Neuronal stem cell (in vitro differentiated cells): ENCODE results near the gene IL17C.
A peak's percentile ranks its signal among the peaks of the same experiment; 100 is the strongest.

Source experiments
- DNase-seq: peaks from one replicate; pipeline ENCODE4 v3.0.0-alpha.2; 2013; ENCODE audit warnings: low spot score
- H2AFZ ChIP-seq: one replicate; pipeline ENCODE4 v1.6.1; 2013; ENCODE audit warnings: mild to moderate bottlenecking, low read length, inconsistent platforms
- H2AK5ac ChIP-seq: 2 replicates; pipeline ENCODE4 v1.6.1; 2013; ENCODE audit warnings: low read depth, mild to moderate bottlenecking, inconsistent platforms, low read length, moderate library complexity, mixed read lengths
- H2BK120ac ChIP-seq: 2 replicates; pipeline ENCODE4 v1.6.1; 2013; ENCODE audit warnings: low read depth, mild to moderate bottlenecking, inconsistent platforms, low read length, moderate library complexity, mixed read lengths
- H2BK12ac ChIP-seq: one replicate; pipeline ENCODE4 v1.6.1; 2013; ENCODE audit warnings: low read length, inconsistent platforms
- H2BK15ac ChIP-seq: 2 replicates; pipeline ENCODE4 v1.6.1; 2013; ENCODE audit warnings: mild to moderate bottlenecking, low read length, inconsistent platforms, mixed read lengths
- H2BK5ac ChIP-seq: one replicate; pipeline ENCODE4 v1.6.1; 2013; ENCODE audit warnings: inconsistent platforms, mild to moderate bottlenecking, low read length, moderate library complexity
- H3K14ac ChIP-seq: one replicate; pipeline ENCODE4 v1.6.1; 2013; ENCODE audit warnings: low read length, inconsistent platforms
- H3K18ac ChIP-seq: 2 replicates; pipeline ENCODE4 v1.6.1; 2013; ENCODE audit warnings: low read length, inconsistent platforms
- H3K23ac ChIP-seq: 2 replicates; pipeline ENCODE4 v1.6.1; 2013; ENCODE audit warnings: low read depth, mild to moderate bottlenecking, mixed read lengths, low read length, inconsistent platforms; ENCODE audit not compliant: poor library complexity
- H3K27ac ChIP-seq: replicated peaks from 3 replicates; pipeline ENCODE4 v1.5.1; 2013; ENCODE audit warnings: low read length, inconsistent platforms
- H3K27me3 ChIP-seq, 3 experiments: 2 replicates each; pipeline ENCODE4 v1.6.1; 2013; ENCODE audit warnings: low read length in 3 of 3, mild to moderate bottlenecking in 2 of 3, inconsistent platforms in 1 of 3, low read depth in 1 of 3, mixed read lengths in 1 of 3, moderate library complexity in 1 of 3; ENCODE audit not compliant: control insufficient read depth in 3 of 3, insufficient read depth in 3 of 3
- H3K36me3 ChIP-seq, 2 donors: replicated peaks in 1 of 2; 2 replicates each; pipeline ENCODE4 v1.6.1; 2013; ENCODE audit warnings: low read length in 2 of 2; ENCODE audit not compliant: control insufficient read depth in 2 of 2, insufficient read depth in 2 of 2
- H3K4ac ChIP-seq: 2 replicates; pipeline ENCODE4 v1.6.1; 2013; ENCODE audit warnings: inconsistent platforms, mild to moderate bottlenecking, low read length, moderate library complexity
- H3K4me1 ChIP-seq, 2 donors: 1 replicate in 1 of 2; 2 replicates in 1 of 2; pipeline ENCODE4 v1.6.1; 2013; ENCODE audit warnings: low read length in 2 of 2, low read depth in 1 of 2; ENCODE audit not compliant: control insufficient read depth in 2 of 2, insufficient read depth in 1 of 2
- H3K4me2 ChIP-seq: one replicate; pipeline ENCODE4 v1.6.1; 2013; ENCODE audit warnings: mild to moderate bottlenecking, low read length, inconsistent platforms; ENCODE audit not compliant: insufficient read depth, poor library complexity, severe bottlenecking
- H3K4me3 ChIP-seq, 2 donors: 2 replicates each; pipeline ENCODE4 v1.5.1; 2013; ENCODE audit warnings: low read length in 2 of 2, mild to moderate bottlenecking in 2 of 2, inconsistent platforms in 1 of 2, moderate library complexity in 1 of 2
- H3K79me1 ChIP-seq: one replicate; pipeline ENCODE4 v1.6.1; 2013; ENCODE audit warnings: low read depth, mild to moderate bottlenecking, inconsistent platforms, low read length, moderate library complexity
- H3K9ac ChIP-seq: one replicate; pipeline ENCODE4 v1.6.1; 2013; ENCODE audit warnings: mild to moderate bottlenecking, low read depth, low read length, inconsistent platforms; ENCODE audit not compliant: poor library complexity
- H3K9me3 ChIP-seq, 2 donors: replicated peaks in 1 of 2; 2 replicates each; pipeline versions ENCODE3 to v1.6.1; 2013; ENCODE audit warnings: low read length in 2 of 2, mild to moderate bottlenecking in 2 of 2, inconsistent platforms in 1 of 2, low read depth in 1 of 2, mixed read lengths in 1 of 2, moderate library complexity in 1 of 2; ENCODE audit not compliant: control insufficient read depth in 2 of 2, insufficient read depth in 1 of 2
- H4K8ac ChIP-seq: one replicate; pipeline ENCODE4 v1.6.1; 2013; ENCODE audit warnings: low read depth, mild to moderate bottlenecking, inconsistent platforms, low read length, moderate library complexity
- H4K91ac ChIP-seq: one replicate; pipeline ENCODE4 v1.6.1; 2013; ENCODE audit warnings: low read length, low read depth, mild to moderate bottlenecking, inconsistent platforms; ENCODE audit not compliant: poor library complexity
- WGBS, 2 donors: extraction: QIAGEN DNeasy Blood & Tissue Kit; methylation state at CpG; one replicate each; pipeline ENCODE4 v1.1.7; 2013; ENCODE audit warnings: missing lambda C conversion rate in 2 of 2, mixed read lengths in 1 of 2; ENCODE audit not compliant: insufficient read length in 2 of 2, insufficient replicate concordance in 1 of 2; ENCODE audit errors: extremely low coverage in 2 of 2; 5-methylcytosine and 5-hydroxymethylcytosine counted together

IL17C gene

DNA sequence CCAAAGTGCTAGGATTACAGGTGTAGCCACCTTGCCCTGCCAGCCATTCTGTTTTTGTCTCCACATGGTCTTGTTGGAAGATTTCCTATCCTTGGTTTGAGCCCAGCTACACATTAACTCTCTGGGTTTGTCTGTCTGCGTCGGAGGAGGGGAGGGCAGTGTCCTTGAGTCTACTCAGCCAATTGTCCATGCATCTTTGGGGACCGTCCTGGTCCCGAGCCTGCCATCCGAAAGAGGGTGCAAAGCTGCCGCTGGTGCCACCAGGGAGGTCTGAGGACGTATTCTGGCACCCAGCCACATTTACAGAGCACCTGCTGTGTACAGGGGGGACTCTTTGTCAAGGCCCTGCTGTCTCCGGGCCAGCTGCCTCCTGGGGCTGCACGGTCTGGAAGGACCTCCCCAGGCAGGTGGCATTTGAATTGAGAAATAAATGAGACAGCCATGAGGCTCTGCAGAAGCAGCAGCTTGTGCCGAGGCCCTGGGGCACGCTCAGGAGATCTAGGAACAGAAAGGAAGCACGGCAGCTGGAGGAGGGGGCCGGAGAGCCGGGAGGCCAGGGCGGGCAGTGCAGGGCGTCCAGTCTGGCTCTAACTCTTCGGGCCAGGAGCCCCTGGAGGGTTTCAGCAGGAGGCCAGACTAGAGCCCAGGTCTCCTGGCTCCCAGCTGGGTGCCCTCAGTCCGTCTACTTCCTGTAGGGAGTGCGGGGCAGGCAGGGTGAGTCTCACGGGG is 11.0 kb downstream of the IL17C start:
- H3K4me1 ChIP-seq = peaks cover 16 to 25% of the 10 kb centered on the region in 2 donors
- H3K9me3 ChIP-seq = no peaks in the 10 kb centered on the region
- H3K27me3 ChIP-seq = no peaks in the 10 kb centered on the region
- H2AK5ac ChIP-seq = peak overlapping the region; percentile 90
- no peak overlapping the region for H4K91ac ChIP-seq
- H2BK5ac ChIP-seq = no peak overlapping the region
- H3K4ac ChIP-seq = no peak overlapping the region
- no peak overlapping the region for H4K8ac ChIP-seq
- peak overlapping the region; percentile 2 for H3K14ac ChIP-seq
- peak overlapping the region; percentile 99 for H3K9ac ChIP-seq
- H3K18ac ChIP-seq = peak overlapping the region; percentile 76
- H3K36me3 ChIP-seq = peaks cover 14 to 34% of the 10 kb centered on the region in 2 donors
- H2BK15ac ChIP-seq = peak overlapping the region; percentile 89
- H3K27ac ChIP-seq = no peak overlapping the region
- H2AFZ ChIP-seq = no peak overlapping the region
- no peak for DNase-seq
- peak overlapping the region; percentile 98 for H3K4me2 ChIP-seq
- H3K79me1 ChIP-seq = peaks cover 15% of the 10 kb centered on the region
- H2BK12ac ChIP-seq = no peak overlapping the region
- H2BK120ac ChIP-seq = no peak overlapping the region
- WGBS, 2 donors = no CpG with 5 or more reads among the region's 20 CpGs
- H3K23ac ChIP-seq = peak overlapping the region; percentile 91
- H3K4me3 ChIP-seq = no peak overlapping the region

DNA sequence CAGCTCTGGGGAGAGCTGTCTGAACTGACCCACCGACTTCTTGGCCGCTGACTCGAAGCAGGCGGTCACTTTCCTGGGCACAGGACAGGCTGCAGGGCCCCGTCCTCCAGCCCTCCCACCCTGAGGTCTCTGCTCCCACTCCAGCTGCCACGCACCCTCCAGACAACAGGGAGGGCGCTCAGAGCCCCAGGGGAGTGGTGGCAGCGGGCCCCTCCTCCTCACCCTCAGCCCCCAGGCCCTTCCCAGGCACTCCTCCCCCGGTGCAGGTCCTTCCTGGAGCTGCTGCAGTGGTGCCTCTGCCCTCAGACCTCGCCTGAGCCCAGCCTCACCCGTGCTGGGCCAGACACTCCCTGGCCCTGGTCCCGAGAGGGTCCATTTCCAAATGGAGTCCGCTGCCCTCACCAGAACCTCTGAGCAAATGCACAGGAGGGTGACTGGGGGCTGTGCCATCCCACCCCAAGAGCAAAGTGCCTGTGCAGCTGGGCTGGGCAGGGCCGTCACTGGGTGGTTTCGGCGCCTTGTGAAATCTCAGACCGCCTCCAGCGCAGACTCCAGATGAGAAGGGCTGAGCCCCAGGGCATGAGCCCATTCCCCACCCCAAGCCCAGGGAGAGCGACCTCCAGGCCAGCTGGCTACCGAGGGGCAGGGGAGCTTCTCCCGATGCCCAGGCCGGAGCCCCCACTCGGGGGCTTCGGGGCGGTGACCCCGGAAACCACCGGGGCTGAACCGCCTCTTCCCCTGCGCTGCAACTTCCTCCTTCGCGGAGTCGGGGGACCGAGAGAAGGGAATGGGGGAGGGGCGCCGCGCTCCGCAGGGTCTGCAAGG is 11.8 kb downstream of the IL17C start:
- no peak overlapping the region for H4K91ac ChIP-seq
- H3K4me3 ChIP-seq = peak overlapping the region; percentile 47 to 92
- H3K4me2 ChIP-seq = peak overlapping the region; percentile 98
- H3K36me3 ChIP-seq = peaks cover 21 to 42% of the 10 kb centered on the region in 2 donors
- DNase-seq = no peak
- no peak overlapping the region for H3K27ac ChIP-seq
- peak overlapping the region; percentile 98 for H3K18ac ChIP-seq
- no peaks in the 10 kb centered on the region for H3K27me3 ChIP-seq
- H3K14ac ChIP-seq = peak overlapping the region; percentile 96
- peaks cover 16 to 21% of the 10 kb centered on the region in 2 donors for H3K4me1 ChIP-seq
- H3K23ac ChIP-seq = peak overlapping the region; percentile 99
- peak overlapping the region; percentile 89 for H2BK15ac ChIP-seq
- H3K9ac ChIP-seq = peak overlapping the region; percentile 99
- no peak overlapping the region for H4K8ac ChIP-seq
- H2BK120ac ChIP-seq = peak overlapping the region; percentile 72
- no peaks in the 10 kb centered on the region for H3K9me3 ChIP-seq
- H2AK5ac ChIP-seq = peak overlapping the region; percentile 90
- peak overlapping the region; percentile 75 for H2BK5ac ChIP-seq
- peak overlapping the region; percentile 41 for H2BK12ac ChIP-seq
- H3K4ac ChIP-seq = peak overlapping the region; percentile 53
- WGBS, 2 donors = no CpG with 5 or more reads among the region's 37 CpGs
- H2AFZ ChIP-seq = peak overlapping the region; percentile 68
- H3K79me1 ChIP-seq = peaks cover 18% of the 10 kb centered on the region

DNA sequence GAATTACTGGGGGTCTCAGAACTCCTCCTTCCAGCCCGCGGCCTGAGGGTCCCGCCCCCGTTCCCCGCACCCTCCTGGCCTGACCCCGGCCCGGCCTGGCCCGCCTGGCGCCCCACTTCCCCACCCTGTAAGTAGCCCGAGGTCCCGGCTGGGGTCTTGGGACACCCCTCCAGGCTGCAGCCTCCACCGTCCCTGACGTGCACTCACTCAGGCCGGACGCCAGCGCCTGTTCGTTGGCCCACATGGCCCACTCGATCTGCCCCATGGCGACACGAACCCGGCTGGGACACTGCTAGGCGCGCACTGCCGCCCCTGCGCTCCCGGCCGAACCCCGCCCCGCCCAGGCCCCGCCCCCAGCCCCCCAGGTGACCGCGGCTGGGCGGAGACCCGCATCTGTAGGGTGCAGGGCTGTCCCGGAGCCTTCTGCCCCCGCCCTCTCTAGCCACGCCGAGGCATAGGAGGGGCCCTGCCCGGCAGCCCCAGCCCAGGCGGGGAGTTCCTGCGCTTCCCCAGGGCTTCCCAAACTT is 12.4 kb downstream of the IL17C start, which contains the start of gene CYBA:
Gene CYBA (minus strand): TSS at position 305 of the 527 bp plus-strand sequence. CDS start 40 bp downstream, at position 265.
- Histone ChIP-seq H3K18ac (peak within 1 kb of the TSS; percentile 98), H3K9ac (peak within 1 kb of the TSS; percentile 99), H4K91ac (no peak within 1 kb of the TSS), H2AK5ac (peak within 1 kb of the TSS; percentile 90), H3K4ac (peak within 1 kb of the TSS; percentile 53), H2BK12ac (peak within 1 kb of the TSS; percentile 73), H3K79me1 (peaks cover 18% of the 10 kb centered on the region), H2BK120ac (peak within 1 kb of the TSS; percentile 72), H2AFZ (peak within 1 kb of the TSS; percentile 68), H3K14ac (peak within 1 kb of the TSS; percentile 96), H3K27ac (peak within 1 kb of the TSS; percentile 67), H4K8ac (no peak within 1 kb of the TSS), H3K9me3 (no peaks in the 10 kb centered on the region), H3K36me3 (peaks cover 25 to 49% of the 10 kb centered on the region in 2 donors), H3K23ac (peak within 1 kb of the TSS; percentile 99), H3K4me1 (peaks cover 14 to 17% of the 10 kb centered on the region in 2 donors), H3K4me3 (peak within 1 kb of the TSS; percentile 47 to 92), H3K27me3 (no peaks in the 10 kb centered on the region), H2BK5ac (peak within 1 kb of the TSS; percentile 75), H3K4me2 (peak within 1 kb of the TSS; percentile 98), H2BK15ac (peak within 1 kb of the TSS; percentile 89)
- WGBS, 2 donors = no CpG with 5 or more reads among the region's 41 CpGs
- peak; percentile 44 for DNase-seq
